RWPE2 (cell line): ENCODE data around the gene CFAP65.

ENCODE experiments used
- ATAC-seq: fragments of 200-7000 bp; cut with Tn5 transposase; 3 replicates; pipeline ENCODE4 v1.9.1; 2021; ENCODE audit warnings: low read depth
- DNase-seq: peaks from one replicate; pipeline ENCODE4 v3.0.0-alpha.2; 2020; ENCODE audit warnings: low spot score
- H3K27ac ChIP-seq: fragments of 450-650 bp; 2 replicates; pipeline ENCODE4 v1.5.1; 2017; ENCODE audit warnings: mild to moderate bottlenecking; ENCODE audit not compliant: poor library complexity, severe bottlenecking
- H3K27me3 ChIP-seq: fragments of 250-450 bp; sonication (Bioruptor Pico); 2 replicates; pipeline ENCODE4 v1.5.1; 2021; ENCODE audit warnings: mild to moderate bottlenecking, moderate library complexity; ENCODE audit not compliant: insufficient read depth, poor library complexity, severe bottlenecking
- H3K36me3 ChIP-seq: fragments of 250-450 bp; sonication (Bioruptor Pico); 2 replicates; pipeline ENCODE4 v1.5.1; 2020; ENCODE audit warnings: low read depth, mild to moderate bottlenecking, moderate library complexity
- H3K4me1 ChIP-seq: fragments of 250-450 bp; sonication (Bioruptor Pico); 2 replicates; pipeline ENCODE4 v1.5.1; 2021; ENCODE audit warnings: mild to moderate bottlenecking, moderate library complexity; ENCODE audit not compliant: insufficient read depth, poor library complexity, severe bottlenecking
- H3K4me3 ChIP-seq: fragments of 250-450 bp; sonication (Bioruptor Pico); 2 replicates; pipeline ENCODE4 v1.5.1; 2021; ENCODE audit warnings: mild to moderate bottlenecking, moderate library complexity; ENCODE audit not compliant: severe bottlenecking
- H3K9me3 ChIP-seq: fragments of 250-450 bp; sonication (Bioruptor Pico); 2 replicates; pipeline ENCODE4 v1.5.1; 2021; ENCODE audit warnings: mild to moderate bottlenecking, moderate library complexity; ENCODE audit not compliant: severe bottlenecking
- TF ChIP-seq, protein P1 (sequence below): fragments of 450-650 bp; IDR thresholded peaks from one replicate; pipeline ENCODE4 v1.5.1; 2017; ENCODE audit warnings: mild to moderate bottlenecking, moderate library complexity; ENCODE audit not compliant: poor library complexity, severe bottlenecking

Gene CFAP65

DNA sequence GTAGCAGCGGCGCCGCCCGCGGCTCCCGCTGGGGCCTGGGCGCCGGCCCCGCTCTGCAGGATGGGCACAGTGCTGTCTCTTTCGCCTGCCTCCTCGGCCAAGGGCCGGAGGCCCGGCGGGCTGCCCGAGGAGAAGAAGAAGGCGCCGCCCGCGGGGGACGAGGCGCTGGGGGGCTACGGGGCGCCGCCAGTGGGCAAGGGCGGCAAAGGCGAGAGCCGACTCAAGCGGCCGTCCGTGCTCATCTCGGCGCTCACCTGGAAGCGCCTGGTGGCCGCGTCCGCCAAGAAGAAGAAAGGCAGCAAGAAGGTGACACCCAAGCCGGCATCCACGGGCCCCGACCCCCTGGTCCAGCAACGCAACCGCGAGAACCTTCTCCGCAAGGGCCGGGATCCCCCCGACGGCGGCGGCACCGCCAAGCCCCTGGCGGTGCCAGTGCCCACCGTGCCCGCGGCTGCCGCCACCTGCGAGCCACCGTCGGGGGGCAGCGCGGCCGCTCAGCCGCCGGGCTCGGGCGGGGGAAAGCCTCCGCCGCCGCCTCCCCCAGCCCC is 81.5 kb downstream of the CFAP65 start:
- H3K36me3 ChIP-seq, result no peaks in the 10 kb centered on the region
- H3K27ac ChIP-seq, result no peak overlapping the region
- H3K4me1 ChIP-seq, result peaks cover 5% of the 10 kb centered on the region
- no peak for ATAC-seq
- no peak for DNase-seq
- no peaks in the 10 kb centered on the region for H3K9me3 ChIP-seq
- TF ChIP-seq, protein P1, sequence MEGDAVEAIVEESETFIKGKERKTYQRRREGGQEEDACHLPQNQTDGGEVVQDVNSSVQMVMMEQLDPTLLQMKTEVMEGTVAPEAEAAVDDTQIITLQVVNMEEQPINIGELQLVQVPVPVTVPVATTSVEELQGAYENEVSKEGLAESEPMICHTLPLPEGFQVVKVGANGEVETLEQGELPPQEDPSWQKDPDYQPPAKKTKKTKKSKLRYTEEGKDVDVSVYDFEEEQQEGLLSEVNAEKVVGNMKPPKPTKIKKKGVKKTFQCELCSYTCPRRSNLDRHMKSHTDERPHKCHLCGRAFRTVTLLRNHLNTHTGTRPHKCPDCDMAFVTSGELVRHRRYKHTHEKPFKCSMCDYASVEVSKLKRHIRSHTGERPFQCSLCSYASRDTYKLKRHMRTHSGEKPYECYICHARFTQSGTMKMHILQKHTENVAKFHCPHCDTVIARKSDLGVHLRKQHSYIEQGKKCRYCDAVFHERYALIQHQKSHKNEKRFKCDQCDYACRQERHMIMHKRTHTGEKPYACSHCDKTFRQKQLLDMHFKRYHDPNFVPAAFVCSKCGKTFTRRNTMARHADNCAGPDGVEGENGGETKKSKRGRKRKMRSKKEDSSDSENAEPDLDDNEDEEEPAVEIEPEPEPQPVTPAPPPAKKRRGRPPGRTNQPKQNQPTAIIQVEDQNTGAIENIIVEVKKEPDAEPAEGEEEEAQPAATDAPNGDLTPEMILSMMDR, result no peak
- peak overlapping the region; percentile 36 for H3K4me3 ChIP-seq
- H3K27me3 ChIP-seq, result peaks cover 48% of the 10 kb centered on the region

DNA sequence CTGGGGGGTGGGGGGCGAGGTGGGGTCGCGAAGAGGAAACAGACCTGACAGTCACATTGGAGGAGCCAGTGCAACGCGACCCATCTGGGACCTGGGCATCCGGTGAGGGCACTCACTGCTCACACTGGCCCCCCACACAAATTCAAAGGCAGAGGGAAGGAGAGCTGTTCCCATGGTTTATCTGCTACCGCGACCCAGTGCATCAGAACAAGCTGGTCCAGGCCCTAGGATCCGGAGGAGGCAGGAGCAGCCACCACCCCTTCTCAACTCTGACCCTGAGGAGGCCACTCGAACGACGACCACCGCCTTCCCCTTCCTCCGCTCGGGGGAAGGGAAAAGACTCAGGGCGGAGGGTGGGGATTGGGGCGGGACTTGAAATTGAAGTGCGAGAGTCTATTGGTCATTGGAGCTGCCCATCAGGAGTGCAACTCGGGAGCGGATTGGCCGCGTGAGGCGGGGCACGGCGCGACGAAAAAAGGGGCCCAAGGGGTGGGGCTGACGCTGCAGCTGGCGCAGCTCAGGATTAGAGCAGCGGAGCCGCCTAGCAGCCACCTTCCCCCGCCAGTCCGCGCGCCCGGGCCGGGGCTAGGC is 82.1 kb downstream of the CFAP65 start, which contains the start of gene CDK5R2:
Gene CDK5R2 (plus strand): TSS at position 526 of the 591 bp plus-strand sequence. CDS start 155 bp downstream, outside the sequence.
- H3K4me3 ChIP-seq, result peak within 1 kb of the TSS; percentile 36
- ATAC-seq (peak; percentile 85), DNase-seq (peak; percentile 85)
- TF ChIP-seq, protein P1, result no peak
- peaks cover 5% of the 10 kb centered on the region for H3K4me1 ChIP-seq
- H3K27ac ChIP-seq, result no peak within 1 kb of the TSS
- H3K27me3 ChIP-seq, result peaks cover 50% of the 10 kb centered on the region
- H3K9me3 ChIP-seq, result no peaks in the 10 kb centered on the region
- H3K36me3 ChIP-seq, result no peaks in the 10 kb centered on the region

DNA sequence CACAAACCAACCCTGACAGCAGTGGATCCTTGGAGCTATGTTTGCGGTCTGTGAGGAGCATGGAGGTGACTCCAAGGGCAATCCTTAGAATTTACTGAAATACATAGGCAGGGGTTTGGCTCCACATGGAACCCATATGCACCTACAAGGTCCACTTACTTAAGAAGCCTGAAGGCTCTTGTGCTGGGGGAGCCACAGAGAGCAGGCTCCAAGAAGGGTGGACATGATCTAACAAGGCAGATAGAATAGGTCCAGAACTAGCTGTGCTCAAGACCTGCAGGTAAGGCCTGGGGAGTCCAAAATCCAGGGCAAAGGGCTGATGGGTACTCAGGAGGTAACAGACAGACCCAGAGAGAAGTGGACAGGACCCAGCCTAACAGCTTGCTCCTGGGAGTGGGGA is 83.0 kb downstream of the CFAP65 start:
- no peak overlapping the region for H3K4me3 ChIP-seq
- no peak for DNase-seq
- no peak for ATAC-seq
- H3K27me3 ChIP-seq, result peaks cover 45% of the 10 kb centered on the region
- H3K27ac ChIP-seq, result no peak overlapping the region
- TF ChIP-seq, protein P1, result no peak
- H3K4me1 ChIP-seq, result no peaks in the 10 kb centered on the region
- no peaks in the 10 kb centered on the region for H3K9me3 ChIP-seq
- H3K36me3 ChIP-seq, result no peaks in the 10 kb centered on the region

DNA sequence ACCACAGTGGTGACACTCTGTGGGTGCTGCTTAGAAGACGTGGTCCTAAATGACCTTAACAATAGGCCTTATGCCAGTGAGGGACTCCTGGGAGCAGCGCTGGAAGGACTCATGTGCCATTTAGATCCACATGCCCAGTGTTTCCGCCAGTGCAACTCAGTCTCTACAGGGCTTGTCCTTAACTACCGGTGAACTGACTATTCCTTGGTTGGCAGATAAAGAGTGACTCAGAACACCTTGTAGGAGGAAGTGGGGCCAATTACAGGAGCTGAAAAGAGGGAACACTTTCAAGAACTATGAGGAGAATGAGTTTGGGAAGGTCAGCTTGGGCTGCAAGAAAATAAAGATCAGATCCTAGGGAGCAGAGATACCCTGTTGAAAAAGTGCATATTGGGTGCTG is 83.6 kb downstream of the CFAP65 start:
- Histone ChIP-seq H3K4me3 (no peak overlapping the region), H3K9me3 (no peaks in the 10 kb centered on the region), H3K36me3 (no peaks in the 10 kb centered on the region), H3K27me3 (peaks cover 39% of the 10 kb centered on the region), H3K27ac (no peak overlapping the region), H3K4me1 (no peaks in the 10 kb centered on the region)
- TF ChIP-seq, protein P1, result no peak
- DNase-seq (no peak), ATAC-seq (no peak)

DNA sequence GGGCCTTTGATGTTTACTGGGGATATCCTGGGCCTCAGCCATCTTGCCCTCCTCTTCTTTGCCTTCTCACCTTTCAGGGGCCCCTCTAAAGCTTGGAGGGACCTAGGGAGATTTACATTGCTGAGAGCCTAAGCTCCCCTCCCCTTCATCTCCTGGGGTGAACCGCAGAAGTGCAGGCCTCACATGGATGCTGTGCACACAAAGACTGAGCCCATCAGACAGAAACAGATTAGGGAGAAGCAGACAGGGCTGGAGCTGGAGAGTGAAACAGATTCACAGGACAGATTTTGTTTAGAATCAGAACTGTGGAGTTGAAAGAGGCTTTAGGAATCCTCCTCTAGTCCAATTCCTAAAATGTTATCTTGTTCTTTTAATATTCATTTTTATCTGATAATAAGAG is 85.3 kb downstream of the CFAP65 start:
- ATAC-seq, result no peak
- TF ChIP-seq, protein P1, result no peak

More for the DNA sequence above, 85.3 kb downstream of the CFAP65 start:
- Histone ChIP-seq H3K36me3 (no peaks in the 10 kb centered on the region), H3K4me1 (no peaks in the 10 kb centered on the region), H3K27me3 (peaks cover 26% of the 10 kb centered on the region), H3K9me3 (no peaks in the 10 kb centered on the region), H3K27ac (no peak overlapping the region), H3K4me3 (no peak overlapping the region)
- DNase-seq, result no peak
